NCI-H146 treated with DMSO at 0.1 percent for 48 hours (cell line): Measurements from ENCODE around the gene GPC3.
"Not testable (repeated sequence)": the region's sequence is repeated elsewhere in the genome, so short reads cannot be mapped to it uniquely, and the experiment has no call there.

Experiments
- DNase-seq: peaks from one replicate; lab custom pipeline; 2025; ENCODE audit not compliant: unreplicated experiment; lab: John Stamatoyannopoulos, UW

Gene GPC3

DNA sequence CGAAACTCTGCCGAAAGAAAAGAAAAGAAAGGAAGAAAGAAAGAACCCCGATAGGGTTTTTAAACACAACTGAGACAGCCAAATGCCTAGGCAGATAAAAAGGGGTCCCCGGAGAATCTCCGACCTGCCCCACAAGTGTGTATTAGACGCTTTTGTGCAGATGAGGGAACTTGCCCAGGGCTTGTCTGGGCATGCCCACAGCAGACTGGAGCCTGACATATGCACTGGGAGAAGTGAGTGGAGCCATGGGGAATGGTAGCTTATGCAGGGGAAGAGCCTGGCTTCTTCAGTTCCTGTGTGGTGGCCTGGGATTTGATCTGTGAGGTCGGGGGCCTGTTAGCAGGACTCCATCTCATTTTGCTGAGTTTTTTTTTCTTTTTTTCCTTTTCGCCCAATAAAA is 199.0 kb downstream of the GPC3 start:
- DNase-seq, result no peak

DNA sequence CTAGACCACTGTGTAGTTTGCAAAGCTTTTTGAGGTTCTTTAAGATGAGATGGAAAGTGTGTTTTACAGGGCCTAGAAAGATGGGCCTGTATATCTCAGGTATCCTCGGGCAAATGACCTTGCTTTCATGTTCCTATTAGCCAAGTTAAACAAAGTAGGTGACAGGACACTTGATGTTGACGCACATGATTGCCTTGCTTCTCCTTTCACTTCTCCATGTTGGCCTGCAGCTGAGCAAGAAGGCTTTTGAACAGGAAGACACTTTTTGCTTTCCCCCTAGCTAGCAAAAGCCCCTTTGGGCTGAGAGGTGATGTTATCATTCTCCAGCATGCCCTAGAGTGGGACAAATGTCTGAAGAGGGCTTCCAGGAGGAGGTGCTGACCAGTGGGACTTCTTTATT is 202.1 kb downstream of the GPC3 start:
- DNase-seq, result no peak

DNA sequence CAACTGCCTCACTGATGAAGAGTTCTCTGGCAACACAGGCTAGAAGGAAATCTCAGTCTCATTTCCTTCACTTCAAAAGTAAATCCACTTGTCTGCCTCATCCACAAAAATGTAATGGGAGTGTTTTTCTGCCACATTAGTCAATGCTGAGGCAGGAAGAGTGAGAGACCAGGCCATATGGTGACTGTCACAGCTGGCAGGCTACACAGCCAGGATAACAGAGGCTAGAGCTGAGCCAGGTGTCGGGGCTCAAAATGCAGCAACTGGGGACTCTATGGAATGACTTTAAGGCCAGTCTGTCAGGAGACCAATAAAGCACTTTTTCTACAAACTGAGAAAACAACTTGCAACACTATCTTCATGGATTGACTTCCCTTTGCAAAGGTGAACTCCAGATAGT is 204.2 kb downstream of the GPC3 start:
- no peak for DNase-seq

GRCh38 chrX:133776072-133776471 is 209.3 kb downstream of the GPC3 start:
- no peak for DNase-seq

DNA sequence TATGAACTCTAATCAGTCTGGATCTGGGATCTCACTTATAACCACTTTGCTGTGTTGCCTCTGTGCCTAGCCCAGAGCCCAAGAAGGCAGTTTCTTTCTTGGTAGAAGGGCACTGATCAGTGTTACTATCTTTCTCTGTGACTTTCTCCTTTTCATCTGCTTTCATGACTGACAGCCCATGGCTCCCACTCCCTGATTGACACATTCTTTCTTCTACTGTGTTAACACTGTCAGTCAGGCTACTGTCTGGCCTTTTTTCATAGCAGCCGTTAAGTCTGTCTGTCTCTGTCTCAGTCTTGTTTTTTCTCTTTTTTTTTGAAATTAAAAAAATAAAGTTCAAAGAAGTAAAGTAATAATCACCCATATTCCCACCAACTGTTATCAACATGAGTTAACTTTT is 210.6 kb downstream of the GPC3 start:
- DNase-seq, result no peak

- DNase-seq, result no peak
Measured at GRCh38 chrX:133771086-133771646, 214.2 kb downstream of the GPC3 start.

DNA sequence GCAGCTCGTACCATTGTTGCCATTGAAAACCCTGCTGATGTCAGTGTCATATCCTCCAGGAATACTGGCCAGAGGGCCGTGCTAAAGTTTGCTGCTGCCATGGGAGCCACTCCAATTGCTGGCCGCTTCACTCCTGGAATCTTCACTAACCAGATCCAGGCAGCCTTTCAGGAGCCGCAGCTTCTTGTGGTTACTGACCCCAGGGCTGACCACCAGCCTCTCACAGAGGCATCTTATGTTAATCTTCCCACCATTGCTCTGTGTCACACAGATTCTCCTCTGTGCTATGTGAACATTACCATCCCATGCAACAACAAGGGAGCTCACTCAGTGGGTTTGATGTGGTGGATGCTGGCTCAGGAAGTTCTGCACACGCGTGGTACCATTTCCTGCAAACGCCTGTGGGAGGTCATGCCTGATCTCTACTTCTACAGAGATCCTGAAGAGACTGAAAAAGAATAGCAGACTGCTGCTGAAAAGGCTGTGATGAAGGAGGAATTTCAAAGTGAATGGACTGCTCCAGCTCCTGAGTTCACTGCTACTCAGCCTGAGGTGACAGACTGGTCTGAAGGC is 222.3 kb downstream of the GPC3 start:
- DNase-seq, result not testable (repeated sequence)

- no peak for DNase-seq
Measured at GRCh38 chrX:133754657-133755056, 230.7 kb downstream of the GPC3 start.

GRCh38 chrX:133749951-133750350 is 235.4 kb downstream of the GPC3 start:
- DNase-seq, result no peak

GRCh38 chrX:133749370-133749769 is 236.0 kb downstream of the GPC3 start:
- DNase-seq, result no peak

GRCh38 chrX:133747196-133747595 is 238.2 kb downstream of the GPC3 start:
- no peak for DNase-seq

- no peak for DNase-seq
Measured at GRCh38 chrX:133746593-133746992, 238.8 kb downstream of the GPC3 start.

GRCh38 chrX:133745349-133745748 is 240.0 kb downstream of the GPC3 start:
- no peak for DNase-seq

DNA sequence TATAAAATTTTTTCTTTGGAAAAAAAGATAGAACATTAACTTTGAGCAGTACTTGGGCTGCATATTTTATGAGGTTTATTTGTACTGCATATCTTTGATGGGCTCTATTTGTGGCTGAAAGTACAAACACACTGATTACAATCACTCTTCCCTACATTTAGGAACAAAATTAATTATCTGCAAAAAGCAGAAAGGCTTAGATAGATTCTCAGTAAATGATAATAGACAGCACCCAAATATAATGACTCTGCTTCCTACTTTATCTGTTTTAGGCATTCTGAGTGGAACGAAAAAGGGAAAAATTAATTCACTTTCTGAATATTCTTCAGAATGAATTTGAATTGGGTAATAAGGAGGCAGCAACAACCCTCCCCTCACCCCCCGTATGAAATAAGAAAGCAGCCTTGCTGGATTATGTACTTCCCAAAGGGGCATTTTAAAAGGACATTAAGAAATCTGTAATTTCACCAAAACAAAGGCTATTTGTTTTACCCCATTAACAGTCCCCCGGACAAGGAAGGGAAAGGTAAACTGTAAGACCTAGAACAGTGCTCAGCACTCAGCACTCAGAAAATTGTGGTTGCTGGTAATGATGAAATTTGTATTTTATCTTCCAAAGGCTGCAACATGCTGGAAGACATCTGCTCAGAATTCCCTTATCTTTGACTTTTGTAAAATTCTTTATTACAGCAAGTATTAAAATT is 242.6 kb downstream of the GPC3 start:
- no peak for DNase-seq

DNA sequence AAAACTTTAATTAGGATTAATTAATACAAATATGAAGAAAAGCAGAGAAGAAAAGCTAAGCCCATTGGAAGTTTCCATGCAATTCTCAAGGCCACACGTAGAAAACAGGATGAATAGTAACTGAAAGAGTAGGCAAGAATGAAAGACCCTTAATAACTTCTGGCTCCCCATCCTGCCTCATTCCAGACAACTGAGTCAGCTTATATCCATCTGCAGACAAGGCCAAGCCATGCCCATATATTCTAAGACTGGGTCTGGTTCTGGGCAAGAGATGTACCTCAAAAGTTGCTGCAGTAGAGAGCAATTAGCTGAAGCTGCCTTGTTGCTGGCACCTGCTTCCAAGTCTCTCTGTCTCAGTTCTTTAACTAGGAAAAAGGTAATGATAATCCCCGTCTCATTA is 244.1 kb downstream of the GPC3 start:
- no peak for DNase-seq

- no peak for DNase-seq
Measured at GRCh38 chrX:133726642-133727041, 258.8 kb downstream of the GPC3 start.

- DNase-seq, result no peak
Measured at GRCh38 chrX:133726211-133726630, 259.2 kb downstream of the GPC3 start.

DNA sequence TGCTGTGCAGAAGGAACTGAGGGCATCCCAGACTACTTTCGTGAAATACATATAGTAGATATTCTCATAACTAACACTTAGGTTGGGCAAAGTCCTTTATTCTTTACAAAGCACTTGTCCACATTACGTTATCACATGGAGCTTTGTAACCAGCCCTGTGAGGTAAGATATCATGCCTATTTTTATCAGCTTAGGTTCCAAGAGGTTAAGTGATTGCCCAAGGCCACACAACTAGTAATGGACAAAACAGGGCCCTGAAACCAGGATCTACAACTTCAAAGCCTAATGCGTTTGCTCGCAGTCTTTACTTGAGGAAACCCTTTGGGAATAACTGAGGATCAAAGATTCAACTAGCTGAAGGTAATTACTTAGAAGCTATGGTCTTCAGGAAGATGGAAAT is 261.5 kb downstream of the GPC3 start:
- DNase-seq, result no peak

GRCh38 chrX:133722756-133723155 is 262.6 kb downstream of the GPC3 start:
- no peak for DNase-seq

- not testable (repeated sequence) for DNase-seq
Measured at GRCh38 chrX:133720269-133720668, 265.1 kb downstream of the GPC3 start.

- no peak for DNase-seq
Measured at GRCh38 chrX:133715715-133716114, 269.7 kb downstream of the GPC3 start.

DNA sequence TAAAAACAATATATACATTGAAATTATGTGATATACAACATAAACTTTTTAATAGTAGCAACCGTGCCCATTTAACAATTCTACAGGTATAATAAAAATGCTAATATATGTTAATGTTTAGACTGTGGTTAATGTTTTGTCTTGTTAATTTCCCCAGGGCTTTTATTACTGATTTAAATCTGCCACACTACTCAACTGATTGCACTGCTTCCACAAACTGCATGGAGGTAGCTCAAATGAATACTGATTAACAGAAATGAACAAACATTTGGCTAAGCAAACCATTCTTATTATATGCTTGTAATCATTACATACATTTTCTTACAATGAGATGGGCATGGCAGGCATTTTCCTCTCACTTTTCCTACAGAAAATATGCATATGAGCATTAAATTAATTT is 275.9 kb downstream of the GPC3 start:
- no peak for DNase-seq

DNA sequence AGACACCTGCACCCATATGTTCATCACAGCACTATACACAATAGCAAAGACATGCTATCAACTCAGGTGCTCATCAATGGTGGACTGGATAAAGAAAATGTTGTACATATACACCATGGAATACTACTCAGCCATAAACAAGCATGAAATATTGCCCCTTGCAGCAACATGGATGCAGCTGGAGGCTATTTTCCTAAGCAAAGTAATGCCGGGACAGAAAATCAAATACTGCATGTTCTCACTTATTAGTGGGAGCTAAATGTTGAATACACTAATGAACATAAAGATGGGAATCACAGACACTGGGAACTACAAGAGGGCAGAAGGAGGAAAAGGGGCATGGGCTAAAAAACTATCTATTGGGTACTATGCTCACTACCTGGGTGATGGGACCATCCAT is 278.5 kb downstream of the GPC3 start:
- DNase-seq, result no peak
